GM19240 (cell line): ENCODE data around the gene CIZ1.
"Not testable (repeated sequence)": the region's sequence is repeated elsewhere in the genome, so short reads cannot be mapped to it uniquely, and the experiment has no call there.

Experiments used
- DNase-seq: peaks from one replicate; pipeline ENCODE4 v3.0.0; 2011; ENCODE audit warnings: low spot score; ENCODE audit not compliant: insufficient read length

The CIZ1 gene

GRCh38 chr9:128148509-128149000, 42.8 kb downstream of the CIZ1 start:
- no peak for DNase-seq

GRCh38 chr9:128146591-128147120, 44.7 kb downstream of the CIZ1 start:
- DNase-seq: no peak

GRCh38 chr9:128145951-128146351, 45.4 kb downstream of the CIZ1 start:
- no peak for DNase-seq

- no peak for DNase-seq
Measured at GRCh38 chr9:128145536-128145935, 45.8 kb downstream of the CIZ1 start.

- no peak for DNase-seq
Measured at GRCh38 chr9:128144239-128145181, 46.9 kb downstream of the CIZ1 start.

- no peak for DNase-seq
Measured at GRCh38 chr9:128143525-128144238, 47.7 kb downstream of the CIZ1 start.

- no peak for DNase-seq
Measured at GRCh38 chr9:128142596-128142995, 48.8 kb downstream of the CIZ1 start.

GRCh38 chr9:128142061-128142460, 49.3 kb downstream of the CIZ1 start:
- DNase-seq: no peak

GRCh38 chr9:128141604-128142003, 49.8 kb downstream of the CIZ1 start:
- DNase-seq: no peak

GRCh38 chr9:128139621-128140020, 51.8 kb downstream of the CIZ1 start:
- DNase-seq: no peak

GRCh38 chr9:128138001-128138400, 53.4 kb downstream of the CIZ1 start:
- DNase-seq: no peak

- DNase-seq: no peak
Measured at GRCh38 chr9:128136816-128137793, 54.3 kb downstream of the CIZ1 start.

DNA sequence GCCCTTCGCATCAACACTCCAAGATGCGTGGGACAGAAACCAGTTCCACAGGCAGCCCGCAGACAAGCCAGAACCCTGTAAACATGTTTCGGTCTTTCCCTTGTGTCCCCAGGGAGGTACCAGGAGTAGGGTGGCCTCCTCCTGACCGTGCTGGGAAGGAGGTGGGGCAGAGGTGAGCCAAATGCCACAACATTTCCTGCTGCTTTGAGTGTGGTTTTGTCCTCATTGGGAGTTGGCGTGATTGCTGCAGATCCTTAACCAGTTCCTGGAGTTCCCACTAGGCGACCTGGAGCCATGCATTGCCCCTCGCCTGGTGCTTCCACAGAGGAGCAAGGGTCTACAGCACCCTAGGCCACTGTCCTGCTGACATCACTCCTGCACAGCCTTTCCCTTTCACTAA, 55.8 kb downstream of the CIZ1 start:
- not testable (repeated sequence) for DNase-seq

- not testable (repeated sequence) for DNase-seq
Measured at GRCh38 chr9:128132139-128132538, 59.2 kb downstream of the CIZ1 start.

DNA sequence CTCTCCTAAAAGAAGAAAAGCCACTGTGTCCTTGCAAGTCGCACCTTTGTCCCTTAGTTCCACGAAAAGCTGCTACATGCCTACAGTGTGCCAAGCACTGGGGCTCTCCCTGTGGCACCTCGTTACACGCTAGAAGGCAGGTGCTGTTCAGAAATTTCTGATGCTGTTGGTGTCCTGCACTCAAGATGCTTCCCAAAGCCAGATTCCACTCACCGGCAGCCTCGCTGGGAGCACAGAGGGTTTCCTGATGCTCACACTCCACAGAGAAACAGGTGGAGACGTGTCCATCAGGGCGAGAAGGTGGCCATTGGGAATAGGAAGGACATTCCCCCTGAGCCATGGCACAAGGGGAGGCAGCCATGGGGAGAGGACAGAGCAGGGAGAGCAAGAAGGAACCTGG, 60.0 kb downstream of the CIZ1 start:
- DNase-seq: not testable (repeated sequence)

- DNase-seq: not testable (repeated sequence)
Measured at GRCh38 chr9:128130651-128131050, 60.7 kb downstream of the CIZ1 start.

DNA sequence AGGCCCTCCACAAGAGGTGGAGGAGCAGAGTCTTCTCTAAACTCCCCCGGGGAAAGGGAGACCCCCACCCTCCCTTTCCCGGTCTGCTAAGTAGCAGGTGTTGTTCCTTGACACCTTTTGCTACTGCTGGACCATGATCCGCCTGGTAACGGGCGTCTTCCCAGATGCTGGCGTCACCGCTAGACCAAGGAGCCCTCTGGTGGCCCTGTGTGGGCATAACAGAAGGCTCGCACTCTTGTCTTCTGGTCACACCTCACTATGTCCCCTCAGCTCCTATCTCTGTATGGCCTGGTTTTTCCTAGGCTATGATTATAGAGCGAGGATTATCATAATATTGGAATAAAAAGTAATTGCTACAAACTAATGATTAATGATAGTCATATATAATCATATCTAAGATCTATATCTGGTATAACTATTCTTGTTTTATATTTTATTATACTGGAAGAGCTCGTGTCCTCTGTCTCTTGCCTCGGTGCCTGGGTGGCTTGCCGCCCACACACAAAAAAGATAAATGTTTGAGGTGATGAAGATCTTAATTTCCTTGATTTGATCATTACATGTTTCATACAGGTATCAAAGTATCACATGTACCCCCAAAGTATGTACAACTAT, 61.3 kb downstream of the CIZ1 start:
- not testable (repeated sequence) for DNase-seq

- DNase-seq: no peak
Measured at GRCh38 chr9:128128836-128129590, 62.4 kb downstream of the CIZ1 start.

DNA sequence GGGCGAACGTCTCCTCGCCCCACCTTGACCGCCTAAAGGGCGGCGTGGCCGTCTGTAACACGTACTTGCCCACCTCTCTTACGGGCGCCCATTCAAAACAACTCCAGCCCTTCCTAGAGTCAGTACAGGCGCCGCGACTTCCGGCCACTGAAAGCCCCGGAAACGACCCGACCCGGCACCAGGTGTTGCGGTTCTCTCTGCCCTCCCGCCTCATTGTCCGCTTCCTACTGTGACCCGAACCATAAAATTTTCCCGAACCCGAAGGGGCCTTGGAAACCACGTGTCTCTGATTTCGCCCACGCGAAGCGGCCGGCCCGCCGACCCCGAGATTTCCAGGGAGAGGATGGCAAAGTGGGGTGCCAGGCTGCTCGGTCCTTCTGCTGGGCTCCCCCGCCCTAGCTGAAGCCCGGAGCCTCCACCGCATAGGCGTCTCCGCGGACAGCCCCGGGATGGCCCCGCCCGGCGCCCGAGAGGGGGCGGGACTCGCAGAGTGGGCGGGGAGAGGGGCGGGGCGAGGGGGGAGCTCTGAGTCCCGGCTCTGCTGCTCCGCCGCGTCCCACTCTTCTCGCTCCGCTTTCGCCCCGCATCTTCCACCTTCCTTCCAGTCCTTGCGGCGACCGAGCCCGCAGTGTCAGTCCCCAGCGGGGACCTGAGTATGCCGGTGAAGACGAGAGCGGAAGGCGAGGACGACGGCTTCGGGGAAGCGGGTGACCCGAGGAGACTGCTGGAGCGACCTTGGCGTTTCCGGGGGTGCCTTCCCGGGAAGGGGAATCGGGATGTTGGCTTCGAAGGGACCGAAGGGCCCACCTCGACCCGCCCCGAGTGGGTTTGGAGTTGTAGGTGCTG, 63.2 kb downstream of the CIZ1 start:
- no peak for DNase-seq
